Neural crest cell (in vitro differentiated cells): ENCODE measurements around the gene RUNX3. TPM values are rescaled to one million over a fixed set of nuclear protein-coding genes. Genes with fewer than 3 reads are reported as not detected.

Experiments used
- DNase-seq: peaks from one replicate; pipeline ENCODE4 v3.0.0; 2021; ENCODE audit warnings: low read depth, mixed read lengths, low spot score
- H3K27ac Mint-ChIP-seq: one replicate; pipeline ENCODE4 v1.8.0; 2021; ENCODE audit warnings: mild to moderate bottlenecking, mixed read lengths; ENCODE audit not compliant: unreplicated experiment
- H3K27me3 Mint-ChIP-seq: 2 replicates; pipeline ENCODE4 v1.8.0; 2021; ENCODE audit warnings: low read depth, mild to moderate bottlenecking, mixed read lengths
- H3K36me3 Mint-ChIP-seq: 2 replicates; pipeline ENCODE4 v1.8.0; 2021; ENCODE audit warnings: low read depth, mild to moderate bottlenecking, mixed read lengths
- H3K4me1 Mint-ChIP-seq: 2 replicates; pipeline ENCODE4 v1.8.0; 2021; ENCODE audit warnings: mixed read lengths
- H3K4me3 Mint-ChIP-seq: one replicate; pipeline ENCODE4 v1.8.0; 2021; ENCODE audit warnings: mild to moderate bottlenecking, mixed read lengths
- H3K9me3 Mint-ChIP-seq: 2 replicates; pipeline ENCODE4 v1.8.0; 2021; ENCODE audit warnings: mixed read lengths
- CTCF ChIP-seq: fragments of 200-600 bp; sonication (generic); conservative IDR thresholded peaks from 2 replicates; pipeline ENCODE4 v1.5.0; 2021; ENCODE audit warnings: antibody characterized with exemption, mild to moderate bottlenecking
- total RNA-seq: library from RNA; stranded (reverse); gene quantifications from 2 replicates; pipeline ENCODE4 v1.2.1, GENCODE V29; 2021

Gene RUNX3
- total RNA-seq, 1 donor from 2014 or later, result 0.16 TPM

- H3K27me3 Mint-ChIP-seq, result no peaks in the 10 kb centered on the region
- no peak for TF ChIP-seq CTCF
- peaks cover 8% of the 10 kb centered on the region for H3K9me3 Mint-ChIP-seq
- DNase-seq, result no peak
- H3K4me1 Mint-ChIP-seq, result peaks cover 11% of the 10 kb centered on the region
- H3K27ac Mint-ChIP-seq, result no peak overlapping the region
- H3K36me3 Mint-ChIP-seq, result peaks cover 4% of the 10 kb centered on the region
- no peak overlapping the region for H3K4me3 Mint-ChIP-seq
Measured at GRCh38 chr1:24905979-24906720, 23.9 kb downstream of the RUNX3 start.

GRCh38 chr1:24905355-24905978, 24.6 kb downstream of the RUNX3 start:
- no peak for DNase-seq
- TF ChIP-seq CTCF, result no peak
- peaks cover 7% of the 10 kb centered on the region for H3K4me1 Mint-ChIP-seq
- H3K4me3 Mint-ChIP-seq, result no peak overlapping the region
- H3K27me3 Mint-ChIP-seq, result no peaks in the 10 kb centered on the region
- no peak overlapping the region for H3K27ac Mint-ChIP-seq
- H3K9me3 Mint-ChIP-seq, result peaks cover 8% of the 10 kb centered on the region
- peaks cover 4% of the 10 kb centered on the region for H3K36me3 Mint-ChIP-seq

- H3K9me3 Mint-ChIP-seq, result peaks cover 8% of the 10 kb centered on the region
- no peak overlapping the region for H3K27ac Mint-ChIP-seq
- no peak for DNase-seq
- H3K4me3 Mint-ChIP-seq, result no peak overlapping the region
- peaks cover 7% of the 10 kb centered on the region for H3K4me1 Mint-ChIP-seq
- H3K27me3 Mint-ChIP-seq, result no peaks in the 10 kb centered on the region
- TF ChIP-seq CTCF, result no peak
- peaks cover 4% of the 10 kb centered on the region for H3K36me3 Mint-ChIP-seq
Measured at GRCh38 chr1:24904731-24905354, 25.2 kb downstream of the RUNX3 start.

- Mint-ChIP-seq H3K4me1 (peaks cover under 1% of the 10 kb centered on the region), H3K9me3 (peaks cover 8% of the 10 kb centered on the region), H3K4me3 (no peak overlapping the region), H3K27me3 (no peaks in the 10 kb centered on the region), H3K36me3 (peaks cover 4% of the 10 kb centered on the region), H3K27ac (no peak overlapping the region)
- no peak for TF ChIP-seq CTCF
- no peak for DNase-seq
Measured at GRCh38 chr1:24903955-24904730, 25.9 kb downstream of the RUNX3 start.

GRCh38 chr1:24903560-24903954, 26.5 kb downstream of the RUNX3 start:
- peaks cover 4% of the 10 kb centered on the region for H3K36me3 Mint-ChIP-seq
- H3K4me1 Mint-ChIP-seq, result no peaks in the 10 kb centered on the region
- H3K27me3 Mint-ChIP-seq, result no peaks in the 10 kb centered on the region
- no peak overlapping the region for H3K4me3 Mint-ChIP-seq
- H3K9me3 Mint-ChIP-seq, result peaks cover 8% of the 10 kb centered on the region
- TF ChIP-seq CTCF, result no peak
- no peak for DNase-seq
- H3K27ac Mint-ChIP-seq, result no peak overlapping the region
